ENCODE data around the gene TP73. TPM values are rescaled to one million over a fixed set of nuclear protein-coding genes. Genes with fewer than 3 reads are reported as not detected.

The TP73 gene
- total RNA-seq, 1 experiment from 2014 or later: 19.2 TPM

- BruUV-seq (replicated peaks): no TSS peak
Measured at GRCh38 chr1:3753656-3754454, 101.5 kb downstream of the TP73 start.

GRCh38 chr1:3756394-3756793 is 104.1 kb downstream of the TP73 start:
- H3K27ac ChIP-seq (ENCODE audit: low read depth, low read length): no peak overlapping the region
- BruUV-seq (replicated peaks): no TSS peak
- no peak for ATAC-seq
- peaks cover 9% of the 10 kb centered on the region; the same call in 1 of the 2 replicates for H3K27me3 ChIP-seq (ENCODE audit: insufficient read depth, low read length)
- no peak overlapping the region for H3K9ac ChIP-seq (ENCODE audit: low read length)
- no peaks in the 10 kb centered on the region for H4K20me1 ChIP-seq (ENCODE audit: insufficient read depth)
- no peaks in the 10 kb centered on the region for H3K9me2 ChIP-seq (ENCODE audit: insufficient read depth)
- ChIA-PET CTCF (no interaction called here), RAD21 (ENCODE audit: low non-redundant PET in 1 of 2, low total read pairs in 2 of 2, uncharacterized antibody in 2 of 2, unreplicated experiment in 2 of 2) (no interaction called here), POLR2A (no interaction called here)
- no peak for DNase-seq (ENCODE audit: low read depth, low spot score)
- intact Hi-C loops (cut with micrococcal nuclease): no loop called here
- no peaks in the 10 kb centered on the region for H3K9me3 ChIP-seq (ENCODE audit: control insufficient read depth in 1 of 2, insufficient read depth in 1 of 2, low read depth in 1 of 2, low read length in 2 of 2)
- no peaks in the 10 kb centered on the region for H3K4me1 ChIP-seq (ENCODE audit: control insufficient read depth in 1 of 2, insufficient read depth in 2 of 2, low read length in 2 of 2)
- H3K79me2 ChIP-seq (ENCODE audit: insufficient read depth, low read length): no peaks in the 10 kb centered on the region
- H2AFZ ChIP-seq (ENCODE audit: low read depth, low read length, poor library complexity, severe bottlenecking): no peak overlapping the region
- no peak overlapping the region for H3K4me2 ChIP-seq (ENCODE audit: low read length)
- no peaks in the 10 kb centered on the region for H3K36me3 ChIP-seq (ENCODE audit: control insufficient read depth in 1 of 2, insufficient read depth in 2 of 2, low read length in 2 of 2)
- no peak overlapping the region for H3K4me3 ChIP-seq (replicated peaks in 1 of 2; ENCODE audit: low read depth in 1 of 2, low read length in 2 of 2)
- no peak for TF ChIP-seq EZH2 (IDR thresholded peaks at IDR 0.05)
- TF ChIP-seq POLR2AphosphoS5 (IDR thresholded peaks at IDR 0.05; ENCODE audit: low read depth, low read length): no peak
- no peak for TF ChIP-seq SIN3A (IDR thresholded peaks at IDR 0.05; ENCODE audit: low read depth)
- TF ChIP-seq, protein P1, sequence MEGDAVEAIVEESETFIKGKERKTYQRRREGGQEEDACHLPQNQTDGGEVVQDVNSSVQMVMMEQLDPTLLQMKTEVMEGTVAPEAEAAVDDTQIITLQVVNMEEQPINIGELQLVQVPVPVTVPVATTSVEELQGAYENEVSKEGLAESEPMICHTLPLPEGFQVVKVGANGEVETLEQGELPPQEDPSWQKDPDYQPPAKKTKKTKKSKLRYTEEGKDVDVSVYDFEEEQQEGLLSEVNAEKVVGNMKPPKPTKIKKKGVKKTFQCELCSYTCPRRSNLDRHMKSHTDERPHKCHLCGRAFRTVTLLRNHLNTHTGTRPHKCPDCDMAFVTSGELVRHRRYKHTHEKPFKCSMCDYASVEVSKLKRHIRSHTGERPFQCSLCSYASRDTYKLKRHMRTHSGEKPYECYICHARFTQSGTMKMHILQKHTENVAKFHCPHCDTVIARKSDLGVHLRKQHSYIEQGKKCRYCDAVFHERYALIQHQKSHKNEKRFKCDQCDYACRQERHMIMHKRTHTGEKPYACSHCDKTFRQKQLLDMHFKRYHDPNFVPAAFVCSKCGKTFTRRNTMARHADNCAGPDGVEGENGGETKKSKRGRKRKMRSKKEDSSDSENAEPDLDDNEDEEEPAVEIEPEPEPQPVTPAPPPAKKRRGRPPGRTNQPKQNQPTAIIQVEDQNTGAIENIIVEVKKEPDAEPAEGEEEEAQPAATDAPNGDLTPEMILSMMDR (IDR thresholded peaks at IDR 0.05 in 2 of 3, conservative IDR thresholded peaks at IDR 0.05 in 1 of 3; ENCODE audit: borderline replicate concordance in 1 of 3, insufficient read depth in 1 of 3, low read depth in 2 of 3, low read length in 2 of 3): no peak
- no peak for TF ChIP-seq TCF7L2 (IDR thresholded peaks at IDR 0.05; ENCODE audit: borderline replicate concordance, extremely low read depth, insufficient read depth, insufficient read length)
- no peak for TF ChIP-seq ELF1 (IDR thresholded peaks at IDR 0.05; ENCODE audit: borderline replicate concordance, low read depth)
- no peak for TF ChIP-seq ZFX (IDR thresholded peaks at IDR 0.05)
- no peak for TF ChIP-seq ZBTB33 (IDR thresholded peaks at IDR 0.05; ENCODE audit: extremely low read depth, insufficient replicate concordance, low read length)
- TF ChIP-seq SP1 (IDR thresholded peaks at IDR 0.05; ENCODE audit: low read depth): no peak
- no peak for TF ChIP-seq RAD21 (IDR thresholded peaks at IDR 0.05; ENCODE audit: low read depth)
- no peak for TF ChIP-seq YY1 (IDR thresholded peaks at IDR 0.05; ENCODE audit: extremely low read depth, insufficient replicate concordance, low read depth, low read length)

More at GRCh38 chr1:3753656-3754454, 101.5 kb downstream of the TP73 start:
- DNase-seq (ENCODE audit: low read depth, low spot score): no peak
- Histone ChIP-seq H3K9me2 (ENCODE audit: insufficient read depth) (no peaks in the 10 kb centered on the region), H4K20me1 (ENCODE audit: insufficient read depth) (no peaks in the 10 kb centered on the region), H3K36me3 (ENCODE audit: control insufficient read depth in 1 of 2, insufficient read depth in 2 of 2, low read length in 2 of 2) (no peaks in the 10 kb centered on the region), H3K9ac (ENCODE audit: low read length) (no peak overlapping the region), H3K79me2 (ENCODE audit: insufficient read depth, low read length) (no peaks in the 10 kb centered on the region), H3K4me1 (ENCODE audit: control insufficient read depth in 1 of 2, insufficient read depth in 2 of 2, low read length in 2 of 2) (no peaks in the 10 kb centered on the region), H3K4me2 (ENCODE audit: low read length) (no peak overlapping the region), H3K9me3 (ENCODE audit: control insufficient read depth in 1 of 2, insufficient read depth in 1 of 2, low read depth in 1 of 2, low read length in 2 of 2) (no peaks in the 10 kb centered on the region), H3K4me3 (replicated peaks in 1 of 2; ENCODE audit: low read depth in 1 of 2, low read length in 2 of 2) (no peak overlapping the region), H3K27ac (ENCODE audit: low read depth, low read length) (no peak overlapping the region), H3K27me3 (ENCODE audit: insufficient read depth, low read length) (peaks cover 12% of the 10 kb centered on the region), H2AFZ (ENCODE audit: low read depth, low read length, poor library complexity, severe bottlenecking) (no peak overlapping the region)
- no peak for ATAC-seq
- CTCF ChIA-PET: no interaction called here
- RAD21 ChIA-PET (ENCODE audit: low non-redundant PET in 1 of 2, low total read pairs in 2 of 2, uncharacterized antibody in 2 of 2, unreplicated experiment in 2 of 2): no interaction called here
- TF ChIP-seq YY1 (IDR thresholded peaks at IDR 0.05; ENCODE audit: extremely low read depth, insufficient replicate concordance, low read depth, low read length) (no peak), RAD21 (IDR thresholded peaks at IDR 0.05; ENCODE audit: low read depth) (no peak), POLR2AphosphoS5 (IDR thresholded peaks at IDR 0.05; ENCODE audit: low read depth, low read length) (no peak), EZH2 (IDR thresholded peaks at IDR 0.05) (no peak), EGR1 (IDR thresholded peaks at IDR 0.05; ENCODE audit: low read depth) (no peak), ZFX (IDR thresholded peaks at IDR 0.05) (no peak), FOSL1 (IDR thresholded peaks at IDR 0.05; ENCODE audit: low read depth) (no peak), POLR2A (IDR thresholded peaks at IDR 0.05; ENCODE audit: borderline replicate concordance, extremely low read depth, insufficient read depth, insufficient read length) (no peak), SP1 (IDR thresholded peaks at IDR 0.05; ENCODE audit: low read depth) (no peak)
- TF ChIP-seq, protein P2, sequence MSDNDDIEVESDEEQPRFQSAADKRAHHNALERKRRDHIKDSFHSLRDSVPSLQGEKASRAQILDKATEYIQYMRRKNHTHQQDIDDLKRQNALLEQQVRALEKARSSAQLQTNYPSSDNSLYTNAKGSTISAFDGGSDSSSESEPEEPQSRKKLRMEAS (IDR thresholded peaks at IDR 0.05): no peak
- POLR2A ChIA-PET: interaction anchor here (0.6 kb wide), 1 partner anchor 71 kb away, joined by 3 read pairs; no protein-coding TSS in a partner anchor
- intact Hi-C loops (cut with micrococcal nuclease): no loop called here
